Uterus (tissue), 4 donors: ENCODE measurements around the gene LCAT. TPM values are rescaled to one million over a fixed set of nuclear protein-coding genes. Genes with fewer than 3 reads are reported as not detected.

Experiments
- DNase-seq, 2 donors: peaks; one replicate each; pipeline ENCODE4 v3.0.0-alpha.2; 2019 to 2020
- H3K27ac ChIP-seq, 2 donors: fragments of 200-600 bp; sonication (generic); 1 replicate in 1 of 2; 2 replicates in 1 of 2; pipeline ENCODE4 v1.5.1; 2016 to 2018
- H3K27me3 ChIP-seq, 2 donors: fragments of 200-600 bp; sonication (generic); one replicate each; pipeline ENCODE4 v1.5.1; 2018 to 2019; ENCODE audit warnings: control low read depth in 1 of 2
- H3K36me3 ChIP-seq, 2 donors: fragments of 200-600 bp; sonication (generic); one replicate each; pipeline ENCODE4 v1.5.1; 2019; ENCODE audit warnings: control low read depth in 1 of 2
- H3K4me1 ChIP-seq, 2 donors: fragments of 200-600 bp; sonication (generic); one replicate each; pipeline ENCODE4 v1.5.1; 2018 to 2019; ENCODE audit warnings: control low read depth in 1 of 2
- H3K4me3 ChIP-seq, 2 donors: fragments of 200-600 bp; sonication (generic); 1 replicate in 1 of 2; 2 replicates in 1 of 2; pipeline ENCODE4 v1.5.1; 2018 to 2019; ENCODE audit warnings: mild to moderate bottlenecking in 1 of 2
- H3K9me3 ChIP-seq, 2 donors: fragments of 200-600 bp; sonication (generic); one replicate each; pipeline ENCODE4 v1.5.1; 2019; ENCODE audit warnings: control low read depth in 1 of 2
- POLR2A ChIP-seq, 2 donors: fragments of 450-650 bp; IDR thresholded peaks; one replicate each; pipeline ENCODE4 v1.6.1; 2016; ENCODE audit warnings: antibody characterized with exemption in 2 of 2, mild to moderate bottlenecking in 1 of 2, moderate library complexity in 1 of 2
- intact Hi-C: fragments of 100-400 bp; cut with DNase I; formaldehyde crosslinking; loops from one replicate; pipeline ENCODE4 v1.15.1; 2023; ENCODE audit warnings: low total_unique reads
- total RNA-seq, 4 donors: library from RNA; depleted of rRNA in 3 of 4; stranded (reverse); fragments of >200 nt in 3 of 4; gene quantifications; one replicate each; pipeline versions ENCODE4 v1.1.0 to v1.2.4, GENCODE V29; 2014 to 2023
- TF ChIP-seq, protein P1 (sequence below), 4 experiments: fragments of 200-600 bp in 2 of 4; fragments of 450-650 bp in 2 of 4; sonication (generic) in 2 of 4; IDR thresholded peaks; one replicate each; pipeline ENCODE4 v1.5.1; 2016 to 2019; ENCODE audit warnings: antibody characterized with exemption in 4 of 4, mild to moderate bottlenecking in 2 of 4, moderate library complexity in 1 of 4
- donor health status: DM: yes; HTN: yes; CAD: no.

LCAT gene
- total RNA-seq, 4 donors from 2014 or later: 11.0 to 75.2 (median 12.4) TPM

DNA sequence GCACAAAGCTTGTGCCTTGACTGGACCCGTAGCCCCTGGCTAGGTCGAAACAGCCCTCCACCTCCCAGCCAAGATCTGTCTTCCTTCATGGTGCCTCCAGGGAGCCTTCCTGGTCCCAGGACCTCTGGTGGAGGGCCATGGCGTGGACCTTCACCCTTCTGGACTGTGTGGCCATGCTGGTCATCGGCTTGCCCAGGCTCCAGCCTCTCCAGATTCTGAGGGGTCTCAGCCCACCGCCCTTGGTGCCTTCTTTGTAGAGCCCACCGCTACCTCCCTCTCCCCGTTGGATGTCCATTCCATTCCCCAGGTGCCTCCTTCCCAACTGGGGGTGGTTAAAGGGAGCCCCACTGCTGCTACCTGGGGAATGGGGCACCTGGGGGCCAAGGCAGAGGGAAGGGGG, 15.8 kb downstream of the LCAT start:
- Histone ChIP-seq H3K27me3 (no peaks in the 10 kb centered on the region), H3K4me1 (peaks cover 0 to 3% of the 10 kb centered on the region in 2 donors), H3K9me3 (no peaks in the 10 kb centered on the region), H3K4me3 (no peak overlapping the region), H3K36me3 (no peaks in the 10 kb centered on the region), H3K27ac (no peak overlapping the region)
- no peak for DNase-seq
- TF ChIP-seq, protein P1, sequence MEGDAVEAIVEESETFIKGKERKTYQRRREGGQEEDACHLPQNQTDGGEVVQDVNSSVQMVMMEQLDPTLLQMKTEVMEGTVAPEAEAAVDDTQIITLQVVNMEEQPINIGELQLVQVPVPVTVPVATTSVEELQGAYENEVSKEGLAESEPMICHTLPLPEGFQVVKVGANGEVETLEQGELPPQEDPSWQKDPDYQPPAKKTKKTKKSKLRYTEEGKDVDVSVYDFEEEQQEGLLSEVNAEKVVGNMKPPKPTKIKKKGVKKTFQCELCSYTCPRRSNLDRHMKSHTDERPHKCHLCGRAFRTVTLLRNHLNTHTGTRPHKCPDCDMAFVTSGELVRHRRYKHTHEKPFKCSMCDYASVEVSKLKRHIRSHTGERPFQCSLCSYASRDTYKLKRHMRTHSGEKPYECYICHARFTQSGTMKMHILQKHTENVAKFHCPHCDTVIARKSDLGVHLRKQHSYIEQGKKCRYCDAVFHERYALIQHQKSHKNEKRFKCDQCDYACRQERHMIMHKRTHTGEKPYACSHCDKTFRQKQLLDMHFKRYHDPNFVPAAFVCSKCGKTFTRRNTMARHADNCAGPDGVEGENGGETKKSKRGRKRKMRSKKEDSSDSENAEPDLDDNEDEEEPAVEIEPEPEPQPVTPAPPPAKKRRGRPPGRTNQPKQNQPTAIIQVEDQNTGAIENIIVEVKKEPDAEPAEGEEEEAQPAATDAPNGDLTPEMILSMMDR (IDR thresholded peaks at IDR 0.05): no peak
- TF ChIP-seq POLR2A (IDR thresholded peaks at IDR 0.05): no peak
- intact Hi-C loops: loop anchor here (5.0 to 10.0 kb wide), 2 partner anchors 46 to 113 kb away; partner anchors contain the start of gene NRN1L

DNA sequence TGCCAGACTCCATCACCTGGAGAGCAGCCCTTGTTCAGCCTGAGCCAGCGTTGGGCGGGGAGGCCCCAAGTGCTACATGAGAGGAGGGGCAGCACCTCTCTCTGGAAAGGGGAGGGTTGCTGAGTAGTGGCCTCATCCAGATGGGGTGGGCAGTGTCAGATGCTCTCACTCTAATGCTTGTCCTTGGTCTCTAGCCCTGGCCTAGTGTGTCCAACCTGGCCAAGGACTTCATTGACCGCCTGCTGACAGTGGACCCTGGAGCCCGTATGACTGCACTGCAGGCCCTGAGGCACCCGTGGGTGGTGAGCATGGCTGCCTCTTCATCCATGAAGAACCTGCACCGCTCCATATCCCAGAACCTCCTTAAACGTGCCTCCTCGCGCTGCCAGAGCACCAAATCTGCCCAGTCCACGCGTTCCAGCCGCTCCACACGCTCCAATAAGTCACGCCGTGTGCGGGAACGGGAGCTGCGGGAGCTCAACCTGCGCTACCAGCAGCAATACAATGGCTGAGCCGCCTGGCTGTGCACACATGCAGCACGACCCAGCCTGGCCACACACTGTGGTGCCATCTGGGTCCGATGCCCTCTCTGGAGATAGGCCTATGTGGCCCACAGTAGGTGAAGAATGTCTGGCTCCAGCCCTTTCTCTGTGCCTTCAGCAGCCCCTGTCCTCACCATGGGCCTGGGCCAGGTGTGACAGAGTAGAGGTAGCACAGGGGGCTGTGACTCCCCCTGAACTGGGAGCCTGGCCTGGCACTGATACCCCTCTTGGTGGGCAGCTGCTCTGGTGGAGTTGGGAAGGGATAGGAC, 16.6 kb downstream of the LCAT start:
- intact Hi-C loops: loop anchor here (5.0 to 10.0 kb wide), 2 partner anchors 45 to 113 kb away; partner anchors contain the start of gene NRN1L
- H3K27ac ChIP-seq: peak overlapping the region; percentile 24 to 60

DNA sequence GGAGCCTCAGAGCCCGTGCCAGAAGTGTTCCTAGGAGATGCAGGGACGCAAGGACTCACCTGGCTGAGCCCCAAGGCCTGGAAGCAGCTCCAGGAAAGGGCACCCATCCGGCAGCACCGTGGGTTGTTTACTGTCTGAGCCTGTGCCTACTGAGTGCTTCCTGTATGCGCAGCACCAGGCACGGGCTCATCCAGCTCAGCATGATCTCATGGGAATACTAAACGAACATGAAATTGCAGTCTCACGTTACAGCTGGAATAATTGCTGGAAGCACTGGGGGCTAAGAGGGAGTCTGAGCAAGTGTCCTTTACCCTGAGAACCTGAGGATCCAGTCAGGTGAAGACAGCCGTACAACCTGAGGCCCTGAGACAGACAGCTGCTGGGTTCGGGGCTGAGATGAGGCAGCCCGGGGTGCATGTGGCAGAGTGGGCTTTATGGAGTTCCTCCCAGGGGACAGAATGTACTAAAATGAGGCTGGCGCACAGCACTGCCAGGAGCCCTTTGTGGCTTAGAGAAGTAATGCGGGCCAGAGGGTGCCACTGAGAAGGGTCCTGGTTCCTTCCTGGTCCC, 17.7 kb downstream of the LCAT start:
- Histone ChIP-seq H3K36me3 (no peaks in the 10 kb centered on the region), H3K9me3 (no peaks in the 10 kb centered on the region), H3K27me3 (no peaks in the 10 kb centered on the region), H3K4me3 (no peak overlapping the region), H3K4me1 (peaks cover 0 to 3% of the 10 kb centered on the region in 2 donors), H3K27ac (peak overlapping the region; percentile 24 to 60)
- no peak for TF ChIP-seq POLR2A (IDR thresholded peaks at IDR 0.05)
- TF ChIP-seq, protein P1 (IDR thresholded peaks at IDR 0.05): no peak
- no peak for DNase-seq
- intact Hi-C loops: loop anchor here (5.0 to 10.0 kb wide), 2 partner anchors 44 to 111 kb away; partner anchors contain the start of gene NRN1L

More for the DNA sequence above, 16.6 kb downstream of the LCAT start:
- Histone ChIP-seq H3K4me1 (peaks cover 0 to 3% of the 10 kb centered on the region in 2 donors), H3K9me3 (no peaks in the 10 kb centered on the region), H3K27me3 (no peaks in the 10 kb centered on the region), H3K4me3 (no peak overlapping the region), H3K36me3 (no peaks in the 10 kb centered on the region)
- no peak for DNase-seq
- TF ChIP-seq POLR2A (IDR thresholded peaks at IDR 0.05): no peak
- TF ChIP-seq, protein P1 (IDR thresholded peaks at IDR 0.05): no peak

DNA sequence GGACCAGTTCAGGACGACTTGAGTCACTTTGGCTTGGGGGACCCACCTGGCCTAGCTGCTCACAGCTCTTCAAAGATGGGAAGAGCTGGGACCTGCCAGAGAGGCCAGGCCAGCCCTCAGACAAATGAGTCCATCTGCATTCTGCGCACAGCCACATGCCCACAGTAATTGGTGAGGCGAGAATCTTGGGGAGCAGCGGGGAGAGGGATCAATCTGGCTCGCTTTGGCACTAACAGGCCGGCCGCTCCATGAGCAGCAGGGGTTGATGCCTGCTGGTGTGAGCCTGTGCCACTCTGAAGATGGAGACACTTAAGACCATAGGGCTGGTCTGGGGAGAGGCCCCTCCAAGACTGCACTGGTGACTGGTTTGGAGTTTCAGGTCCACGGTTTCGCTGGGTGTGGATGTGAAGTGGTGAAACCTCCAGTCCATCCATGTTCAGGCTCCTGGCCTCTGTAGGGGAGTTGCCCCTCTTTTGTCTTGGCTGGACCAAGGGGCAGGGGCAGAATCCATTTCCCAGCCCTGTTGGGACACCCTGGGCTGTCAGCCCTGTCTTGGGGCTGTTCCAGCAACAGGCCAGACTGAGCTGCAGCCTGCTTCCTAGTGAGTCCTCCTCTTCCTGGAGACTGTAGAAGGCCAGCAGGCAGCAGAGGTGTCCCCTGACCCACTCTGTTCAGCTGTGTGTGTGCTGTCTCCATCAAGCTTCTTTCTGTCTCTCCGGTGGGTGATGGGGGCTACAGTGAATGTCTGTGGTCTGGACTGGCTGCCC, 19.6 kb downstream of the LCAT start:
- H3K27ac ChIP-seq: no peak overlapping the region
- intact Hi-C loops: loop anchor here (10.0 kb wide), 1 partner anchor 110 kb away; no protein-coding TSS in a partner anchor

More for the DNA sequence above, 19.6 kb downstream of the LCAT start:
- H3K9me3 ChIP-seq: no peaks in the 10 kb centered on the region
- no peak for DNase-seq
- no peaks in the 10 kb centered on the region for H3K36me3 ChIP-seq
- no peaks in the 10 kb centered on the region for H3K27me3 ChIP-seq
- no peak for TF ChIP-seq POLR2A (IDR thresholded peaks at IDR 0.05)
- TF ChIP-seq, protein P1 (IDR thresholded peaks at IDR 0.05): no peak
- H3K4me1 ChIP-seq: peaks cover 0 to 3% of the 10 kb centered on the region in 2 donors
- no peak overlapping the region for H3K4me3 ChIP-seq
